ENCODE results near the gene MT1E.

Gene MT1E

GRCh38 chr16:56628486-56629350 is 3.1 kb downstream of the MT1E start:
- DNase-seq: no peak

GRCh38 chr16:56629531-56629930 is 4.0 kb downstream of the MT1E start:
- DNase-seq: no peak

- no peak for DNase-seq
These were observed 4.6 kb downstream of the MT1E start for GRCh38 chr16:56630134-56630533.

GRCh38 chr16:56631197-56631596 is 5.6 kb downstream of the MT1E start:
- DNase-seq: no peak

GRCh38 chr16:56631832-56632155 is 6.2 kb downstream of the MT1E start:
- DNase-seq: no peak

- no peak for DNase-seq
These were observed 6.7 kb downstream of the MT1E start, which contains the start of gene MT1M for GRCh38 chr16:56632156-56632847. Gene MT1M (plus strand): TSS chr16:56632659. CDS start chr16:56632732, 73 bp downstream.

GRCh38 chr16:56632848-56633365 is 7.3 kb downstream of the MT1E start:
- DNase-seq: no peak

GRCh38 chr16:56633535-56633934 is 8.0 kb downstream of the MT1E start:
- no peak for DNase-seq

- no peak for DNase-seq
These were observed 9.3 kb downstream of the MT1E start for GRCh38 chr16:56634715-56635440.

- no peak for DNase-seq
These were observed 9.9 kb downstream of the MT1E start for GRCh38 chr16:56635441-56635967.

GRCh38 chr16:56636616-56637413 is 11.2 kb downstream of the MT1E start:
- DNase-seq: no peak

- no peak for DNase-seq
These were observed 12.5 kb downstream of the MT1E start, which contains the start of gene MT1A for GRCh38 chr16:56637814-56638750. Gene MT1A (plus strand): TSS chr16:56638666. CDS start chr16:56638739, 73 bp downstream.

- no peak for DNase-seq
These were observed 13.5 kb downstream of the MT1E start for GRCh38 chr16:56639045-56639444.

GRCh38 chr16:56640076-56640475 is 14.5 kb downstream of the MT1E start:
- no peak for DNase-seq

- DNase-seq: no peak
These were observed 15.6 kb downstream of the MT1E start for GRCh38 chr16:56641166-56641565.

GRCh38 chr16:56643080-56643778 is 17.6 kb downstream of the MT1E start:
- peak; percentile 11 for DNase-seq

GRCh38 chr16:56643833-56644232 is 18.3 kb downstream of the MT1E start:
- DNase-seq: no peak

- no peak for DNase-seq
These were observed 19.7 kb downstream of the MT1E start for GRCh38 chr16:56645311-56645710.

- no peak for DNase-seq
These were observed 20.3 kb downstream of the MT1E start for GRCh38 chr16:56645838-56646237.
